Uterine smooth muscle cell (primary cell): ENCODE results near the gene ZSCAN4. TPM values are rescaled to one million over a fixed set of nuclear protein-coding genes. Genes with fewer than 3 reads are reported as not detected.

Experiments
- total RNA-seq: library from RNA; depleted of rRNA; stranded (reverse); fragments of >200 nt; gene quantifications from 2 replicates; pipeline ENCODE4 v1.2.3, GENCODE V29; 2014

Gene ZSCAN4, protein sequence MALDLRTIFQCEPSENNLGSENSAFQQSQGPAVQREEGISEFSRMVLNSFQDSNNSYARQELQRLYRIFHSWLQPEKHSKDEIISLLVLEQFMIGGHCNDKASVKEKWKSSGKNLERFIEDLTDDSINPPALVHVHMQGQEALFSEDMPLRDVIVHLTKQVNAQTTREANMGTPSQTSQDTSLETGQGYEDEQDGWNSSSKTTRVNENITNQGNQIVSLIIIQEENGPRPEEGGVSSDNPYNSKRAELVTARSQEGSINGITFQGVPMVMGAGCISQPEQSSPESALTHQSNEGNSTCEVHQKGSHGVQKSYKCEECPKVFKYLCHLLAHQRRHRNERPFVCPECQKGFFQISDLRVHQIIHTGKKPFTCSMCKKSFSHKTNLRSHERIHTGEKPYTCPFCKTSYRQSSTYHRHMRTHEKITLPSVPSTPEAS
- total RNA-seq, result not detected in 2 replicates

DNA sequence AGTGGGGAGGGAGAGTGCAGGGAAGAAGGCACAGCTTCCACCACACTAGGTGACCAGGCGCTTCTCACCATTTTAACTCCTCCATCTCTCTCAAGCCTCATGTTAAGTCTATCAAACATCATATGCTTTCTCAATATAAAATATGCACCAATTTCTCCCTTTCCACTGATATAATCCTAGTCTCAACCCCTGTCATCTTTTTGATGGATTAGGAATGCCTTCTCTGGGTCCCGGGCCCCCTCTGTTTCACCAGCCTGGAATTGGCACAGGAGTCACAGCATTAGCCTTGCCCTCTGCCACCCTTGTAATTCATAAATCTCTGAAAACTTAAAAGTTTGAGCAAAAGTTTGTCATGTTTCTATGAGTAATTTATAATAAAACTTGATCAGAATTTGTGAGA, at the start of gene ZSCAN4:
Gene ZSCAN4 (plus strand): TSS at position 301 of the 400 bp plus-strand sequence. CDS start 7,211 bp downstream, outside the sequence.

DNA sequence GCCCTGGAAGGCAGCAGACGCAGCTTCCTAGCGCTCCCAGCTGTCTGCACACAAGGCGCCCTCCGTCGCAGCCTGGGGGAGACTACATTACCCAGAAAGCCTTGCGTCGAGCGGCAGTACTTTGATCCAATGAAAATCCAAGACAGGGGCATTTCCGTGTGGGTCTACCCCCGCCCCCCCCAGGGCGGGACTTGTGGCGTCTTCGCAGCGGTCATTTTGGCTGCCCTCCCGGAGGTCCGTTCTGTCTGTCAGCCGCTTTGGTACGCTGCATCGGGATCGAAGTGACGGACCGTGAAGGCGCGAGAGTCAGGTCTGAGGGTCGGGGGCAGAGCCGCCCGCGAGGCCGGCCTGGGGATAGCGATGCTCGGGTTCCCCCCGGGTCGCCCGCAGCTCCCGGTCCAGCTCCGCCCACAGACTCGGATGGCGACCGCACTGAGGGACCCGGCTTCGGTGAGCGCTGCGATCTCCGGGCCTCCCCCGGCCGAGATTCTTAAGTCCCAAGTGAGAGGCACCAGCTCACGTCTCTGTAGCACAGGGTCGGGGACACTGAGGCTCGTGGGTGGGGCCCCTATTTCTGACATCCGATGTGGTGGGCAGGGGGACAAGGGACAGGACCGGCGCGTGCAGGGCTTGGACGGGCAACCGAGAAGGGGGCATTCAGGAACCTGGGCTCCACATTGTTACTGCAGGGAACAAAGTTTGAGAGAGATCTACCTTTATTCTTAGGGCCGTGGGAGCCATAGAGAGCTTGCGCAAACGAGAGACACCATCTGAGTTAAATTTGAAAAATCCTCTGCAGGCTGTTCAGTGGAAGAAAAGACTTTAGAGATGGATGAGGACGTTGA, 35.5 kb upstream of the ZSCAN4 start, which contains the start of gene ZNF211:
Gene ZNF211 (plus strand): TSS at position 182 of the 845 bp plus-strand sequence. CDS start 179 bp downstream, at position 361.

DNA sequence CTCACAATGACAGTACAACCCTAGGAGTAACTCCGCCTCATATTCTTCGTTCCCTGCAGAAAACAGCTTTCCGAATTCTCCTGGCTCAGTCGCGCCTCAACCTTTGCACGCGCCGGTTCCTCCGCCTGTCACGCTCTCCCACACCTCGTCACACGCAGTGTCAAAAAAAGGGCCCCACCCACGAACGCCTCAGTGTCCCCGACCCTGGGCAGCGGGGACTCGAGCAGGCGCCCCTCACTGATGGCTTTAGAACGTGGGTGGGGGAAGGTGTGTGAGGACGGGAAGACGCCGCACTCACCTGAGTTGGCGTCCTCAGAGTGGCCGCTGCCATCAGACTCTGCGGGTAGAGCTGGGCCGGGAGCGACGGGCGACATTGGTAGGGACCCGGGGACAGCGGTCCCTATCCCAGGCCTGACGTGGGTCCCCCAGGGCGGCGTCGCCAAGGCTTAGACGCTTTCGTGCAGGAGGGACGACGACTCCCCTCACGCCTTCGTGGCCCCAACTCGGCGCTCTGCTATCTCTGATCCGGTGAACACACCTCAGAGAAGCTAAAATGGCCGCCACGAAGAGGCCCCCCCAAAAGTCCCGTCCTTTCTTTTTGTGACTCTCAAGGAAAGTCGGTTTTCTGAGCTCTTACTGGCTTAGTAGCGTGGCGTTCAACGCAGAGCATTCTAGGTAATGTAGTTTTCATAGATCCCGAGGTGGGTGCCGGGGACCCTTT, 40.1 kb downstream of the ZSCAN4 start, which contains the start of gene ZNF154:
Gene ZNF154 (minus strand): TSS at position 564 of the 721 bp plus-strand sequence. CDS start 233 bp downstream, at position 331.

Other genes starting within 250 kb of the ZSCAN4 start
- 8.4 and 9.0 TPM in 2 replicates for gene ZNF749, start 233.6 kb upstream of the ZSCAN4 start, total RNA-seq
- 0.55 and 0.62 TPM in 2 replicates for gene VN1R1, start 211.8 kb upstream of the ZSCAN4 start, total RNA-seq
- 17.2 and 19.6 TPM in 2 replicates for gene ZNF772, start 191.4 kb upstream of the ZSCAN4 start, total RNA-seq
- 10.3 and 13.1 TPM in 2 replicates for gene ZNF419, start 181.2 kb upstream of the ZSCAN4 start, total RNA-seq
- gene ZNF773, start 169.0 kb upstream of the ZSCAN4 start, total RNA-seq, result 21.5 and 27.0 TPM in 2 replicates
- 4.8 and 4.9 TPM in 2 replicates for gene ZNF549, start 141.6 kb upstream of the ZSCAN4 start, total RNA-seq
- gene ZNF550, start 109.1 kb upstream of the ZSCAN4 start, total RNA-seq, result 9.0 and 11.0 TPM in 2 replicates
- gene ZNF416, start 90.0 kb upstream of the ZSCAN4 start, total RNA-seq, result 6.0 TPM in 2 replicates
- 4.7 and 9.2 TPM in 2 replicates for gene ZIK1, start 84.8 kb upstream of the ZSCAN4 start, total RNA-seq
- gene ZNF530, start 69.0 kb upstream of the ZSCAN4 start, total RNA-seq, result 5.1 and 13.3 TPM in 2 replicates
- gene ZNF134, start 54.7 kb upstream of the ZSCAN4 start, total RNA-seq, result 19.9 and 20.1 TPM in 2 replicates
- gene ZNF211, start 35.8 kb upstream of the ZSCAN4 start, total RNA-seq, result 6.7 and 7.1 TPM in 2 replicates
- gene ZNF551, start 13.0 kb downstream of the ZSCAN4 start, total RNA-seq, result 3.4 and 7.1 TPM in 2 replicates
- gene ZNF154, start 40.3 kb downstream of the ZSCAN4 start, total RNA-seq, result 0.44 and 0.87 TPM in 2 replicates
- gene ZNF671, start 58.7 kb downstream of the ZSCAN4 start, total RNA-seq, result 7.4 and 8.0 TPM in 2 replicates
- gene ZNF776, start 77.9 kb downstream of the ZSCAN4 start, total RNA-seq, result 9.7 and 11.2 TPM in 2 replicates
- 14.3 and 18.7 TPM in 2 replicates for gene ZNF586, start 100.7 kb downstream of the ZSCAN4 start, total RNA-seq
- 7.7 and 9.6 TPM in 2 replicates for gene ZNF552, start 146.0 kb downstream of the ZSCAN4 start, total RNA-seq
- 20.5 and 29.8 TPM in 2 replicates for gene ZNF587B, start 161.4 kb downstream of the ZSCAN4 start, total RNA-seq
- gene ZNF587, start 180.9 kb downstream of the ZSCAN4 start, total RNA-seq, result 31.8 and 36.2 TPM in 2 replicates
- gene ZNF814, start 220.1 kb downstream of the ZSCAN4 start, total RNA-seq, result 6.5 and 7.0 TPM in 2 replicates
- 17.3 and 25.7 TPM in 2 replicates for gene ZNF417, start 247.7 kb downstream of the ZSCAN4 start, total RNA-seq